Body of pancreas (tissue), 4 donors: ENCODE results near the gene GTF2I.
"Not testable (repeated sequence)": the region's sequence is repeated elsewhere in the genome, so short reads cannot be mapped to it uniquely, and the experiment has no call there.

ENCODE experiments used
- CTCF ChIP-seq, 7 experiments: fragments of 450-650 bp in 4 of 7; fragments of 200-600 bp in 3 of 7; sonication (generic) in 3 of 7; IDR thresholded peaks; one replicate each; pipeline ENCODE4 v1.5.1; 2016 to 2019; ENCODE audit warnings: antibody characterized with exemption in 7 of 7
- POLR2A ChIP-seq, 3 donors: fragments of 450-650 bp; IDR thresholded peaks; one replicate each; pipeline ENCODE4 v1.6.1; 2016; ENCODE audit warnings: antibody characterized with exemption in 3 of 3, mild to moderate bottlenecking in 2 of 3

- TF ChIP-seq CTCF, POLR2A (IDR thresholded peaks at IDR 0.05): not testable (repeated sequence)
Observed at GRCh38 chr7:74779053-74779452, 121.5 kb downstream of the GTF2I start.
